ENCODE results near the gene TMEM156. TPM values are rescaled to one million over a fixed set of nuclear protein-coding genes. Genes with fewer than 3 reads are reported as not detected.

TMEM156 gene
- polyA plus RNA-seq, 1 donor (not counting 4 experiments of a cell fraction or from before 2014, with no cell fraction given) = 0.68 TPM

- no peak overlapping the region for H3K27ac ChIP-seq (ENCODE audit: control insufficient read depth, insufficient read depth, low read length)
- H3K9me1 ChIP-seq (ENCODE audit: control insufficient read depth, extremely low read depth, insufficient read depth, low read length) = no peaks in the 10 kb centered on the region
- H3K79me2 ChIP-seq (ENCODE audit: control insufficient read depth, insufficient read depth, low read length) = no peaks in the 10 kb centered on the region
- no peak for FAIRE-seq
- H3K27me3 ChIP-seq (ENCODE audit: control insufficient read depth, extremely low read depth, insufficient read depth, low read length) = no peaks in the 10 kb centered on the region
- H3K9me3 ChIP-seq (ENCODE audit: control insufficient read depth, low read depth, low read length) = no peaks in the 10 kb centered on the region
- no peak overlapping the region for H3K4me3 ChIP-seq (ENCODE audit: control insufficient read depth in 2 of 3, extremely low read depth in 1 of 3, insufficient read depth in 2 of 3, low read depth in 1 of 3, low read length in 3 of 3)
- DNase-seq (ENCODE audit: low read depth, low spot score) = no peak
- no peaks in the 10 kb centered on the region for H3K4me1 ChIP-seq (ENCODE audit: control insufficient read depth, extremely low read depth, insufficient read depth, low read length)
- no peak overlapping the region for H3K9ac ChIP-seq (ENCODE audit: control insufficient read depth, extremely low read depth, insufficient read depth, low read length)
- no peak overlapping the region for H2AFZ ChIP-seq (ENCODE audit: control insufficient read depth, low read length)
- no peaks in the 10 kb centered on the region for H3K36me3 ChIP-seq (ENCODE audit: control insufficient read depth in 2 of 2, extremely low read depth in 1 of 2, insufficient read depth in 2 of 2, low read length in 2 of 2)
- TF ChIP-seq EZH2 (IDR thresholded peaks at IDR 0.05; ENCODE audit: low read length) (no peak), CTCF (optimal IDR thresholded peaks at IDR 0.05 in 1 of 3, IDR thresholded peaks at IDR 0.05 in 1 of 3, conservative IDR thresholded peaks at IDR 0.05 in 1 of 3; ENCODE audit: extremely low read depth in 1 of 3, insufficient read depth in 2 of 3, low read length in 3 of 3) (no peak)
- no peak overlapping the region for H3K4me2 ChIP-seq (ENCODE audit: control insufficient read depth, extremely low read depth, insufficient read depth, low read depth, low read length)
- dilution Hi-C loops (cut with MboI; ENCODE audit: extremely low pct_ligation_motif_present, low sequenced_read_pairs) = no loop called here
- no peaks in the 10 kb centered on the region for H4K20me1 ChIP-seq (ENCODE audit: control insufficient read depth, extremely low read depth, insufficient read depth, low read length)
Measured at GRCh38 chr4:39025552-39026085, 6.6 kb downstream of the TMEM156 start.

- no peak overlapping the region for H3K4me2 ChIP-seq (ENCODE audit: control insufficient read depth, extremely low read depth, insufficient read depth, low read depth, low read length)
- no peak overlapping the region for H3K9ac ChIP-seq (ENCODE audit: control insufficient read depth, extremely low read depth, insufficient read depth, low read length)
Measured at GRCh38 chr4:39024311-39024865, 7.8 kb downstream of the TMEM156 start.

More at GRCh38 chr4:39024311-39024865, 7.8 kb downstream of the TMEM156 start:
- dilution Hi-C loops (cut with MboI; ENCODE audit: extremely low pct_ligation_motif_present, low sequenced_read_pairs) = no loop called here
- DNase-seq (ENCODE audit: low read depth, low spot score) = no peak
- H3K27ac ChIP-seq (ENCODE audit: control insufficient read depth, insufficient read depth, low read length) = no peak overlapping the region
- no peak for TF ChIP-seq EZH2 (IDR thresholded peaks at IDR 0.05; ENCODE audit: low read length)
- no peak for TF ChIP-seq CTCF (optimal IDR thresholded peaks at IDR 0.05 in 1 of 3, IDR thresholded peaks at IDR 0.05 in 1 of 3, conservative IDR thresholded peaks at IDR 0.05 in 1 of 3; ENCODE audit: extremely low read depth in 1 of 3, insufficient read depth in 2 of 3, low read length in 3 of 3)
- FAIRE-seq = no peak
- H4K20me1 ChIP-seq (ENCODE audit: control insufficient read depth, extremely low read depth, insufficient read depth, low read length) = no peaks in the 10 kb centered on the region
- no peak overlapping the region for H3K4me3 ChIP-seq (ENCODE audit: control insufficient read depth in 2 of 3, extremely low read depth in 1 of 3, insufficient read depth in 2 of 3, low read depth in 1 of 3, low read length in 3 of 3)
- no peaks in the 10 kb centered on the region for H3K79me2 ChIP-seq (ENCODE audit: control insufficient read depth, insufficient read depth, low read length)
- H3K9me1 ChIP-seq (ENCODE audit: control insufficient read depth, extremely low read depth, insufficient read depth, low read length) = no peaks in the 10 kb centered on the region
- H3K27me3 ChIP-seq (ENCODE audit: control insufficient read depth, extremely low read depth, insufficient read depth, low read length) = no peaks in the 10 kb centered on the region
- H3K36me3 ChIP-seq (ENCODE audit: control insufficient read depth in 2 of 2, extremely low read depth in 1 of 2, insufficient read depth in 2 of 2, low read length in 2 of 2) = no peaks in the 10 kb centered on the region
- H2AFZ ChIP-seq (ENCODE audit: control insufficient read depth, low read length) = no peak overlapping the region
- no peaks in the 10 kb centered on the region for H3K9me3 ChIP-seq (ENCODE audit: control insufficient read depth, low read depth, low read length)
- H3K4me1 ChIP-seq (ENCODE audit: control insufficient read depth, extremely low read depth, insufficient read depth, low read length) = no peaks in the 10 kb centered on the region

Measured in keratinocyte (primary cell).